ENCODE data around the gene UTP25.
"Not testable (repeated sequence)": the region's sequence is repeated elsewhere in the genome, so short reads cannot be mapped to it uniquely, and the experiment has no call there.

Gene UTP25

GRCh38 chr1:209827384-209828262, at the start of gene UTP25:
UTP25 (plus strand) TSS chr1:209827972; CDS start chr1:209828064, 92 bp downstream.
- peak; percentile 97 for DNase-seq (ENCODE audit: low read depth)

GRCh38 chr1:209778102-209778501, 49.7 kb upstream of the UTP25 start:
- DNase-seq (ENCODE audit: low read depth), result no peak

GRCh38 chr1:209780268-209780667, 47.5 kb upstream of the UTP25 start:
- no peak for DNase-seq (ENCODE audit: low read depth)

- no peak for DNase-seq (ENCODE audit: low read depth)
Observed at GRCh38 chr1:209783386-209783785, 44.4 kb upstream of the UTP25 start.

GRCh38 chr1:209784265-209785169, 43.3 kb upstream of the UTP25 start, which contains the start of gene C1orf74:
C1orf74 (minus strand) TSS chr1:209784559; CDS start chr1:209783634, 925 bp downstream.
- peak; percentile 97 for DNase-seq (ENCODE audit: low read depth)

- DNase-seq (ENCODE audit: low read depth), result no peak
Observed at GRCh38 chr1:209785592-209785991, 42.2 kb upstream of the UTP25 start.

- no peak for DNase-seq (ENCODE audit: low read depth)
Observed at GRCh38 chr1:209786146-209786545, 41.6 kb upstream of the UTP25 start.

GRCh38 chr1:209787551-209787950, 40.2 kb upstream of the UTP25 start:
- DNase-seq (ENCODE audit: low read depth), result no peak

- no peak for DNase-seq (ENCODE audit: low read depth)
Observed at GRCh38 chr1:209789245-209789644, 38.5 kb upstream of the UTP25 start.

GRCh38 chr1:209790286-209791193, 37.2 kb upstream of the UTP25 start:
- DNase-seq (ENCODE audit: low read depth), result no peak

- DNase-seq (ENCODE audit: low read depth), result no peak
Observed at GRCh38 chr1:209791920-209792319, 35.9 kb upstream of the UTP25 start.

- DNase-seq (ENCODE audit: low read depth), result not testable (repeated sequence)
Observed at GRCh38 chr1:209793711-209794110, 34.1 kb upstream of the UTP25 start.

GRCh38 chr1:209797978-209798639, 29.7 kb upstream of the UTP25 start:
- DNase-seq (ENCODE audit: low read depth), result no peak

- no peak for DNase-seq (ENCODE audit: low read depth)
Observed at GRCh38 chr1:209800984-209801834, 26.6 kb upstream of the UTP25 start.

GRCh38 chr1:209802117-209802779, 25.5 kb upstream of the UTP25 start:
- no peak for DNase-seq (ENCODE audit: low read depth)

- DNase-seq (ENCODE audit: low read depth), result no peak
Observed at GRCh38 chr1:209802780-209803152, 25.0 kb upstream of the UTP25 start.

- DNase-seq (ENCODE audit: low read depth), result no peak
Observed at GRCh38 chr1:209803568-209803967, 24.2 kb upstream of the UTP25 start.

GRCh38 chr1:209805341-209805781, 22.4 kb upstream of the UTP25 start:
- no peak for DNase-seq (ENCODE audit: low read depth)
